Ureter (tissue), 1 donor: ENCODE data around the gene GAL3ST2. TPM values are rescaled to one million over a fixed set of nuclear protein-coding genes. Genes with fewer than 3 reads are reported as not detected.

Source experiments
- DNase-seq: peaks from one replicate; pipeline ENCODE4 v3.0.0-alpha.2; 2020; ENCODE audit warnings: low spot score
- total RNA-seq: library from RNA; stranded (reverse); gene quantifications from one replicate; pipeline ENCODE4 v1.2.4, GENCODE V29; 2023
- donor health status: DM: yes; HTN: yes; CAD: no.

The GAL3ST2 gene
- total RNA-seq, 1 donor from 2014 or later: 0.47 TPM

DNA sequence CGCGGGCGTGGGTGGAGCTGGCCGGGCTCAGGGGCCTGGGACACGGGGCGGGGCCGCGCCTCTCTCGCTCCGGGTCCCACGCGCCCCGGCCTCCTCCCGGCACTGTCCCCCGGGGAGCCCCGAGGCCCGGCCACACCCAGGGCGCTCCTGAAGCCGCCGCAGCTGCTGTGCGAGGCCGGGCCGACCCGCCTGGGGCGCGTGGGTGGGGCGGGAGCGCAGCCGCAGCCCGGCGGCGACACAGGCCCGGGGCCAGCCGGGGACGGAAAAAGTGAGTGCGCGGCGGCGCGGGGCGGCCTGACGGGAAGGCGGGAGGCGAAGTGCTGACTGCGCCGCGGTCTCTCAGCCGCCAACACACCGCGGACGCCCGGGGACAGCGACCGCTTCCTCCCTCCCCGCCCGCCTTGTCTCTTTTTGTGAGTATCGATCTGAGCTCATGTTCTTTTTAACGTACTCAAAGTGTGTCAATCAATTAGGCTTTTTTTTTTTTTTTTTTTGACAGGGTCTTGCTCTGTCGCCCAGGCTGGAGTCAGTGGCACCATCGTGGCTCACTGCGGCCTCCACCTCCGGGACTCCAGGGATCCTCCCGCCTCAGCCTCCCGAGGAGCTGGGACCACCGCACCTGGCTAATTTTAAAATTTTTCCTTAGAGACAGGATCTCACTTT, 67.6 kb downstream of the GAL3ST2 start:
- DNase-seq: peak; percentile 67

GRCh38 chr2:241844831-241845578, 68.4 kb downstream of the GAL3ST2 start:
- DNase-seq: peak; percentile 37

- peak; percentile 41 for DNase-seq
Measured at GRCh38 chr2:241846406-241846805, 69.8 kb downstream of the GAL3ST2 start.

DNA sequence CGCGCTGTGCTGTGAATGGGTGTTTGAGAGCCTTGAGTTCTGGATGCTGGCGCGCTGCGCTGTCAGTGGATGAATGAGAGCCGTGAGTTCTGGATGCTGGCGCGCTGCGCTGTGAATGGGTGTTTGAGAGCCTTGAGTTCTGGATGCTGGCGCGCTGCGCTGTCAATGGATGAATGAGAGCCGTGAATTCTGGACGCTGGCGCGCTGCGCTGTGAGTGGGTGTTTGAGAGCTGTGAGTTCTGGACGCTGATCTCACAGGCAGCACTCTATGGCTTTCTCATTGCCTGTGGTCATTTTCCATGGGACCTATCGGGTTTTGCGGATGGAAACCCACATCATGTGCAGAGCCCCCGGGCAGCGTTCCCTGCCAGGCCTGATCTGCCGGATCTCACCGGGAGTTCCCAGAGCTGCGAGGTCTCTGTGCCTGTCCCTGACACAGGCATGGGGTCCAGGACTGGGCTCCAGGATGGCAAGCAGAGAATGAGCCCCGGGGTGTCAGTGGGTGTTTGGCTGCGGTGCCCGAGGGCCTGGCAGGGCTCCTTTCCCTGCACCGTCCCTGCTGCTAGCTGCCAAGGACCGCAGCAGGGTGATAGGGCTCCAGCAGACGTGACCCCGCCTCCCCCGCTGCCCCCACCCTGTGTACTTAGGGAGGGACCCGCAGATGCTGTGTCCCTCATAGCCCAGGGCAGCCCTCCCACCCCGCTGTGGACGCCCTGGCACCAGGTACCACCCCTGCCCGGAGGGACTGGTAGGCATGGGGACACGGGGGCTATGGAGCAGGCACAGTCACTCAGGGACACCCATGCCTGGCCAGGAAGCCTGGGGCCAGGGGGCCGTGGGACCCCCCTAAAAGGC, 72.4 kb downstream of the GAL3ST2 start:
- DNase-seq: peak; percentile 36

- peak; percentile 37 for DNase-seq
Measured at GRCh38 chr2:241849616-241850543, 73.3 kb downstream of the GAL3ST2 start.

DNA sequence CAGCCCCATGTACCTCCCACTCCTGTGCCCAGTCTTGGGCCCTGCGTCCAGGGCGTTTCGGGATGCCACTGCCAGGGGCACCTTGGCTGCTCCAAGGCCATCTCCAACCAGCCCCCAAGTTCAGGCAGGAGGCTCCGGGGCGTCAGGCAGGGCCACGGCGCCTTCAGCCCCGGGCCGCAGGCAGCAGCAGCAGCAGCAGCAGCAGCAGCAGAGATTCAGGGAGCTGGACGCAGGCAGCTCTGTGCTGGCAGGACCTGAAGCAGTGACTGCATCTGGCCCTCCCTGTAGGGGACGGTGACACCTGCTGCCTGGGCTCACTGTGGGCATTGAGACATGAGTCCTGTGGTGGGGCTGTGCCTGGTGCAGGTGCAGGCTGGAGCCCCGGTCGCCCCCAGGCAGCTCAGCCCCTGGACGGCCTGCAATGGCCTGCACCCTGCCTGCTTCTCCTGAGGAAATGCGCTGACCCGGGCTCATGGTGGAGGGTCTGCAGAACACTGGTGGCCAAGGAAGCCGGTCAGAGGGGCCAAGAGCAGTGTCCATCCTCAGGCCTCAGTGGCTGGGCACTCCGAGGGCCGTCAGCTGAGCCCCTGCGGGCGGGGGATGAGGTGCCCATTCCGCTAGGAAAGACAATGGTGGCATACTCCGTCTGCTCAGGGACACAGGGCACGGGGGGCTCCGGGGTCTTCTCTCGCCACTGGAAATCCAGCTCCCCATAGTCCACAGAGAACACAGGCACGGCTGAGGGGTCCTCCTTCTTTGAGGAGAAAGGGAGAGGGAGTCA, 74.1 kb downstream of the GAL3ST2 start:
- DNase-seq: peak; percentile 39

GRCh38 chr2:241851325-241852115, 74.9 kb downstream of the GAL3ST2 start:
- peak; percentile 37 for DNase-seq

GRCh38 chr2:241852116-241852980, 75.7 kb downstream of the GAL3ST2 start:
- DNase-seq: peak; percentile 41

GRCh38 chr2:241852981-241853631, 76.5 kb downstream of the GAL3ST2 start:
- no peak for DNase-seq

Other genes starting within 250 kb of the GAL3ST2 start
- gene BOK, start 218.1 kb upstream of the GAL3ST2 start, total RNA-seq: 16.0 TPM
- gene THAP4, start 139.7 kb upstream of the GAL3ST2 start, total RNA-seq: 41.9 TPM
- 82.9 TPM for gene ATG4B, start 139.1 kb upstream of the GAL3ST2 start, total RNA-seq
- 15.7 TPM for gene DTYMK, start 90.0 kb upstream of the GAL3ST2 start, total RNA-seq
- gene ING5, start 74.8 kb upstream of the GAL3ST2 start, total RNA-seq: 48.0 TPM
- gene D2HGDH, start 42.2 kb upstream of the GAL3ST2 start, total RNA-seq: 67.7 TPM
- gene NEU4, start 32.4 kb downstream of the GAL3ST2 start, total RNA-seq: 0.49 TPM
- 0.57 TPM for gene PDCD1, start 82.1 kb downstream of the GAL3ST2 start, total RNA-seq
- 0.21 TPM for gene RTP5, start 92.9 kb downstream of the GAL3ST2 start, total RNA-seq